ENCODE data around the gene SGCA.

Gene SGCA

GRCh38 chr17:50165867-50166517, at the start of gene SGCA:
Gene SGCA, plus strand, starts transcription at chr17:50166005. Its CDS starts 36 bp downstream, at chr17:50166041.
- DNase-seq: no peak
- in situ Hi-C loops (cut with HindIII; ENCODE audit: low pct_ligation_motif_present, low pct_unique_long_range_greater_than_20kb, low sequenced_read_pairs): no loop called here

- DNase-seq: peak; percentile 70
- in situ Hi-C loops (cut with HindIII; ENCODE audit: low pct_ligation_motif_present, low pct_unique_long_range_greater_than_20kb, low sequenced_read_pairs): no loop called here
These were observed 48.4 kb upstream of the SGCA start for GRCh38 chr17:50117202-50118051.

- no peak for DNase-seq
- in situ Hi-C loops (cut with HindIII; ENCODE audit: low pct_ligation_motif_present, low pct_unique_long_range_greater_than_20kb, low sequenced_read_pairs): no loop called here
These were observed 47.6 kb upstream of the SGCA start for GRCh38 chr17:50118076-50118827.

- in situ Hi-C loops (cut with HindIII; ENCODE audit: low pct_ligation_motif_present, low pct_unique_long_range_greater_than_20kb, low sequenced_read_pairs): no loop called here
These were observed 47.0 kb upstream of the SGCA start for GRCh38 chr17:50118828-50119218.

GRCh38 chr17:50120475-50121253, 45.1 kb upstream of the SGCA start:
- no peak for DNase-seq
- in situ Hi-C loops (cut with HindIII; ENCODE audit: low pct_ligation_motif_present, low pct_unique_long_range_greater_than_20kb, low sequenced_read_pairs): no loop called here

More at GRCh38 chr17:50118828-50119218, 47.0 kb upstream of the SGCA start:
- no peak for DNase-seq

- no peak for DNase-seq
- in situ Hi-C loops (cut with HindIII; ENCODE audit: low pct_ligation_motif_present, low pct_unique_long_range_greater_than_20kb, low sequenced_read_pairs): no loop called here
These were observed 42.9 kb upstream of the SGCA start for GRCh38 chr17:50122945-50123344.

GRCh38 chr17:50123649-50124349, 42.0 kb upstream of the SGCA start:
- peak; percentile 71 for DNase-seq
- in situ Hi-C loops (cut with HindIII; ENCODE audit: low pct_ligation_motif_present, low pct_unique_long_range_greater_than_20kb, low sequenced_read_pairs): no loop called here

GRCh38 chr17:50125420-50125997, 40.3 kb upstream of the SGCA start:
- no peak for DNase-seq
- in situ Hi-C loops (cut with HindIII; ENCODE audit: low pct_ligation_motif_present, low pct_unique_long_range_greater_than_20kb, low sequenced_read_pairs): no loop called here

GRCh38 chr17:50127697-50128361, 38.0 kb upstream of the SGCA start:
- in situ Hi-C loops (cut with HindIII; ENCODE audit: low pct_ligation_motif_present, low pct_unique_long_range_greater_than_20kb, low sequenced_read_pairs): no loop called here

GRCh38 chr17:50128441-50129352, 37.1 kb upstream of the SGCA start:
- in situ Hi-C loops (cut with HindIII; ENCODE audit: low pct_ligation_motif_present, low pct_unique_long_range_greater_than_20kb, low sequenced_read_pairs): no loop called here

More at GRCh38 chr17:50127697-50128361, 38.0 kb upstream of the SGCA start:
- DNase-seq: no peak

GRCh38 chr17:50129353-50129727, 36.5 kb upstream of the SGCA start:
- in situ Hi-C loops (cut with HindIII; ENCODE audit: low pct_ligation_motif_present, low pct_unique_long_range_greater_than_20kb, low sequenced_read_pairs): no loop called here
- no peak for DNase-seq

More at GRCh38 chr17:50128441-50129352, 37.1 kb upstream of the SGCA start:
- DNase-seq: no peak

GRCh38 chr17:50129728-50130558, 35.9 kb upstream of the SGCA start, which contains the start of gene SAMD14:
Gene SAMD14, minus strand, starts transcription at chr17:50130160. Its CDS starts 5,201 bp downstream, at chr17:50124959.
- in situ Hi-C loops (cut with HindIII; ENCODE audit: low pct_ligation_motif_present, low pct_unique_long_range_greater_than_20kb, low sequenced_read_pairs): no loop called here

GRCh38 chr17:50130559-50131305, 35.1 kb upstream of the SGCA start:
- no peak for DNase-seq
- in situ Hi-C loops (cut with HindIII; ENCODE audit: low pct_ligation_motif_present, low pct_unique_long_range_greater_than_20kb, low sequenced_read_pairs): no loop called here

More at GRCh38 chr17:50129728-50130558, 35.9 kb upstream of the SGCA start, which contains the start of gene SAMD14:
- peak; percentile 39 for DNase-seq

- DNase-seq: no peak
- in situ Hi-C loops (cut with HindIII; ENCODE audit: low pct_ligation_motif_present, low pct_unique_long_range_greater_than_20kb, low sequenced_read_pairs): no loop called here
These were observed 33.6 kb upstream of the SGCA start for GRCh38 chr17:50132104-50132794.
